Trophoblast cell (in vitro differentiated cells and primary cell): ENCODE measurements around the gene EXOSC5.
A peak's percentile ranks its signal among the peaks of the same experiment; 100 is the strongest.

Source experiments
- DNase-seq, 2 donors: peaks; one replicate each; pipeline ENCODE4 v3.0.0-alpha.2; 2016
- H2AFZ ChIP-seq: 2 replicates; pipeline ENCODE4 v1.6.1; 2013; ENCODE audit warnings: low read length, moderate library complexity, mild to moderate bottlenecking; ENCODE audit not compliant: insufficient read depth, poor library complexity
- H2AK5ac ChIP-seq: 2 replicates; pipeline ENCODE4 v1.6.1; 2013; ENCODE audit warnings: mild to moderate bottlenecking, low read length
- H2BK120ac ChIP-seq: 2 replicates; pipeline ENCODE4 v1.6.1; 2013; ENCODE audit warnings: low read length, mild to moderate bottlenecking, moderate library complexity; ENCODE audit not compliant: insufficient read depth, poor library complexity
- H2BK12ac ChIP-seq: 2 replicates; pipeline ENCODE4 v1.6.1; 2013; ENCODE audit warnings: mild to moderate bottlenecking, low read length, moderate library complexity
- H2BK5ac ChIP-seq: 2 replicates; pipeline ENCODE4 v1.6.1; 2013; ENCODE audit warnings: low read length, low read depth, moderate library complexity, mild to moderate bottlenecking; ENCODE audit not compliant: poor library complexity
- H3K14ac ChIP-seq: 2 replicates; pipeline ENCODE4 v1.6.1; 2013; ENCODE audit warnings: mild to moderate bottlenecking, low read length
- H3K18ac ChIP-seq: 2 replicates; pipeline ENCODE4 v1.6.1; 2013; ENCODE audit warnings: mild to moderate bottlenecking, low read length
- H3K23ac ChIP-seq: 2 replicates; pipeline ENCODE4 v1.6.1; 2013; ENCODE audit warnings: low read length
- H3K27ac ChIP-seq: 2 replicates; pipeline ENCODE4 v1.5.1; 2013; ENCODE audit warnings: low read depth, mild to moderate bottlenecking, inconsistent platforms, low read length, moderate library complexity
- H3K27me3 ChIP-seq: 2 replicates; pipeline ENCODE4 v1.6.1; 2013; ENCODE audit warnings: inconsistent platforms, mild to moderate bottlenecking, low read length, moderate library complexity; ENCODE audit not compliant: insufficient read depth
- H3K36me3 ChIP-seq, 2 experiments: 1 replicate in 1 of 2; 2 replicates in 1 of 2; pipeline ENCODE4 v1.6.1; 2013; ENCODE audit warnings: low read length in 2 of 2, mild to moderate bottlenecking in 2 of 2, moderate library complexity in 1 of 2; ENCODE audit not compliant: insufficient read depth in 2 of 2, control insufficient read depth in 1 of 2
- H3K4ac ChIP-seq: 2 replicates; pipeline ENCODE4 v1.6.1; 2013; ENCODE audit warnings: low read depth, mild to moderate bottlenecking, low read length, moderate library complexity
- H3K4me1 ChIP-seq, 2 experiments: 1 replicate in 1 of 2; 2 replicates in 1 of 2; pipeline ENCODE4 v1.6.1; 2013; ENCODE audit warnings: low read length in 2 of 2, mild to moderate bottlenecking in 2 of 2, moderate library complexity in 1 of 2; ENCODE audit not compliant: insufficient read depth in 2 of 2, control insufficient read depth in 1 of 2
- H3K4me2 ChIP-seq: 2 replicates; pipeline ENCODE4 v1.6.1; 2013; ENCODE audit warnings: inconsistent platforms, mild to moderate bottlenecking, low read length, moderate library complexity
- H3K4me3 ChIP-seq: 2 replicates; pipeline ENCODE4 v1.5.1; 2013; ENCODE audit warnings: mild to moderate bottlenecking, low read depth, low read length, inconsistent platforms
- H3K79me1 ChIP-seq: one replicate; pipeline ENCODE4 v1.6.1; 2013; ENCODE audit warnings: low read length
- H3K79me2 ChIP-seq: 2 replicates; pipeline ENCODE4 v1.6.1; 2013; ENCODE audit warnings: low read length, mild to moderate bottlenecking; ENCODE audit not compliant: control insufficient read depth, insufficient read depth, poor library complexity
- H3K9ac ChIP-seq: 2 replicates; pipeline ENCODE4 v1.6.1; 2013; ENCODE audit warnings: mild to moderate bottlenecking, low read length
- H3K9me3 ChIP-seq: 2 replicates; pipeline ENCODE4 v1.6.1; 2013; ENCODE audit warnings: low read depth, mild to moderate bottlenecking, control low read depth, inconsistent platforms, low read length; ENCODE audit not compliant: insufficient read depth
- H4K12ac ChIP-seq: 2 replicates; pipeline ENCODE4 v1.6.1; 2013; ENCODE audit warnings: low read depth, mild to moderate bottlenecking, low read length, moderate library complexity
- H4K8ac ChIP-seq: 2 replicates; pipeline ENCODE4 v1.6.1; 2013; ENCODE audit warnings: low read depth, mild to moderate bottlenecking, low read length, moderate library complexity
- H4K91ac ChIP-seq: one replicate; pipeline ENCODE4 v1.6.1; 2013; ENCODE audit warnings: low read depth, mild to moderate bottlenecking, low read length, moderate library complexity
- WGBS: extraction: QIAGEN DNeasy Blood & Tissue Kit; methylation state at CpG from one replicate; pipeline ENCODE4 v1.1.7; 2013; ENCODE audit warnings: missing lambda C conversion rate; ENCODE audit not compliant: insufficient read length, insufficient coverage; ENCODE audit errors: extremely low coverage; 5-methylcytosine and 5-hydroxymethylcytosine counted together

EXOSC5 gene

DNA sequence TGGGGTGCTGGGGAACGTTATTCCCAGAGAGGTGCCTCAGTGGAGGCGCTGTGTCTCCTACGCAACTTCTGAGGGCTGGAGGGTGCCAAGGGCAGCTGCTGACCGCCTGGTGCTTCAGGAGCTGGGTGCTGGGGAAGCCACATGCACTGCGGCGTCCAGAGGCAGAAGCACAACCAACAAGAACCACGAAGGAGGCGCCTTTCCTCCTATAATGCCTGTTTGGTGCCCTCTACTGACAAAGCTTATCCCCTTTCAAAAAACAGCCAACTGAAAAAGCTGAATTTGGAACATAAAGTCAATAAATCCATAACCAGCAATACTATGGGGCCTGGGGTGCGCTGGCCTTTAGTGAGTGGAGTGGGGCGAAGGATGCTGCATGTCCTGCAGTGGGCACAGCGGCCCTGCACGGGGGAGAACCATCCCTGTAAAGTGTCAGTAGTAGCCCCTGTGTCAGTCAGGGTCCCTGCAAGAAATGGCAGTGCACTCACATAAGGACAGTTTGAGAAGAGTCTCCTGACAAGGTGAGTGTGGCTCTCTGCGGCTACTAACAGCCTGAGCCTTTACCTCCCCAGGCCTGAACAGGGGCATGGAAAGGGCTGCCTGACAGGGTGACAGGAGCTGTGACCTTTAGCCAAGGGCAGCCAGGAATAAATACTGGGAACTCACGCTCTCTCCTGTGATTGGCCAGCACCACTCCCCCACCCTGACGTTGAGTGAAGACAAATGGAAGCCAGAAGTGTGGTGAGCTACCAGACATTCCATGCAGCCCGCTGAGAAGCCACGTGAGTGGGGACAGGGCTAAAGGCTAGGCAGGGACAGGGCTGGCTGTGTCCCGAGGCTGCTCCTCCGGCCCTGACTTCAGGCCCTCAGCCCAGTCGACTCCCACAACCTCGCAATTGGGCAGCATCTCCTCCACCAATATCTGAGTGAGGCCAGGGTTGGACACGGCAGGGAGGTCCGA is 34.5 kb upstream of the EXOSC5 start:
- Histone ChIP-seq H3K4me3 (peak overlapping the region; percentile 55), H3K23ac (no peak overlapping the region), H2AK5ac (no peak overlapping the region), H3K9ac (no peak overlapping the region), H4K12ac (no peak overlapping the region), H3K18ac (no peak overlapping the region), H3K27ac (no peak overlapping the region), H3K27me3 (no peaks in the 10 kb centered on the region), H4K91ac (no peak overlapping the region), H4K8ac (no peak overlapping the region), H3K79me1 (peaks cover 7% of the 10 kb centered on the region), H3K14ac (no peak overlapping the region), H3K4ac (no peak overlapping the region), H3K4me1 (peaks cover 10 to 11% of the 10 kb centered on the region in 2 experiments), H3K4me2 (no peak overlapping the region), H2BK5ac (no peak overlapping the region), H3K9me3 (peaks cover 4% of the 10 kb centered on the region), H2BK12ac (no peak overlapping the region), H2AFZ (no peak overlapping the region), H2BK120ac (no peak overlapping the region), H3K36me3 (peaks cover 31 to 34% of the 10 kb centered on the region in 2 experiments), H3K79me2 (peaks cover 3% of the 10 kb centered on the region)
- peak; percentile 14 to 59 for DNase-seq
- WGBS: no CpG with 5 or more reads among the region's 23 CpGs

DNA sequence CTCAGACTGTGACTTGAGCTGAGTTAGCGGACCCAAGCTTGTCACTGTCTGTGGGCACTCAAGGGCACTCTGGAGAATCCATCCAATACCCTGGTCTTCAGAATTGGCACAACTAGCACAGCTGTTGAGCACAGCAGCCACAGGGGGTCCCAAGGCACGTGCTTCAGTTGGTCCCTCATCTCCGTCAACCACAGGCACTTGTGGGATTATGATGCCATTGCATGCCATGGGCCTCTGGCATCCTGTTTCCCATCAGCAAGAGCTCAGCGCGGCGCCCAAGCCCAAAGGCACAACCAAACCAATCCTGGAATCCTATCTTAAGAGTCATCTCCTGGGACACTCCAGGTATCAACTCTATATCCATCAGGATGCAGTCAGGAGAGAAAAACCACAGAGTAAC is 33.8 kb upstream of the EXOSC5 start:
- Histone ChIP-seq H4K8ac (no peak overlapping the region), H2AK5ac (no peak overlapping the region), H3K27me3 (no peaks in the 10 kb centered on the region), H3K14ac (no peak overlapping the region), H2BK5ac (no peak overlapping the region), H4K91ac (no peak overlapping the region), H2BK120ac (no peak overlapping the region), H3K18ac (no peak overlapping the region), H3K4me2 (no peak overlapping the region), H3K36me3 (peaks cover 29 to 34% of the 10 kb centered on the region in 2 experiments), H3K9ac (no peak overlapping the region), H2AFZ (no peak overlapping the region), H3K9me3 (peaks cover 4% of the 10 kb centered on the region), H3K27ac (no peak overlapping the region), H3K4me3 (no peak overlapping the region), H3K23ac (no peak overlapping the region), H4K12ac (no peak overlapping the region), H3K79me1 (peaks cover 7% of the 10 kb centered on the region), H3K79me2 (peaks cover 3% of the 10 kb centered on the region), H2BK12ac (no peak overlapping the region), H3K4ac (no peak overlapping the region), H3K4me1 (peaks cover 14% of the 10 kb centered on the region in 2 experiments)
- whole genome bisulfite sequencing: no CpG with 5 or more reads among the region's 6 CpGs
- DNase-seq: no peak

DNA sequence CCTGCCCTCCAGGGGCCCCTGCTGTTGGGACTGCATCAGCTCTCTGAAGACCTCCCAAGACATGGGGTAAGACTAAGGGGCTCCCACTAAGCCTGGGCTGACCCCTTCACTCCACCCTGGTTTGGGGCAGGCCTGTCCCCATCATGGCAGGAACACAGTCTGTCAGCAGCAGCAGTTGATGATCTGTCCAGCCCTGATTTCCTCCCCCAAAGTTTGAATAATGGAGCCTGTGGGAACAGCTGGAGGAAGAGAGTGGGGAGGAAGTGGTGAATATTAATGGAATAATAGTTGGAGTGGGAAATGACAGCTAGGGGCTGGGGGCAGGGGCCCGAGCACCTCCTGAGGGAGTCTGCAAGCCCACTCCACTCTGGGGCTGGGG is 31.3 kb upstream of the EXOSC5 start:
- Histone ChIP-seq H4K8ac (no peak overlapping the region), H2AFZ (no peak overlapping the region), H3K36me3 (peaks cover 43 to 50% of the 10 kb centered on the region in 2 experiments), H3K27me3 (no peaks in the 10 kb centered on the region), H3K4ac (no peak overlapping the region), H2BK5ac (no peak overlapping the region), H3K9ac (no peak overlapping the region), H2AK5ac (no peak overlapping the region), H4K91ac (no peak overlapping the region), H3K23ac (no peak overlapping the region), H3K9me3 (peaks cover 4% of the 10 kb centered on the region), H3K14ac (no peak overlapping the region), H3K27ac (no peak overlapping the region), H3K79me1 (peaks cover 7% of the 10 kb centered on the region), H3K4me1 (peaks cover 14% of the 10 kb centered on the region in 2 experiments), H3K79me2 (peaks cover 3% of the 10 kb centered on the region), H2BK120ac (no peak overlapping the region), H2BK12ac (no peak overlapping the region), H3K18ac (no peak overlapping the region), H3K4me2 (peak overlapping the region; percentile 58), H3K4me3 (no peak overlapping the region), H4K12ac (no peak overlapping the region)
- DNase-seq: no peak
- WGBS: no CpG with 5 or more reads among the region's 1 CpG

DNA sequence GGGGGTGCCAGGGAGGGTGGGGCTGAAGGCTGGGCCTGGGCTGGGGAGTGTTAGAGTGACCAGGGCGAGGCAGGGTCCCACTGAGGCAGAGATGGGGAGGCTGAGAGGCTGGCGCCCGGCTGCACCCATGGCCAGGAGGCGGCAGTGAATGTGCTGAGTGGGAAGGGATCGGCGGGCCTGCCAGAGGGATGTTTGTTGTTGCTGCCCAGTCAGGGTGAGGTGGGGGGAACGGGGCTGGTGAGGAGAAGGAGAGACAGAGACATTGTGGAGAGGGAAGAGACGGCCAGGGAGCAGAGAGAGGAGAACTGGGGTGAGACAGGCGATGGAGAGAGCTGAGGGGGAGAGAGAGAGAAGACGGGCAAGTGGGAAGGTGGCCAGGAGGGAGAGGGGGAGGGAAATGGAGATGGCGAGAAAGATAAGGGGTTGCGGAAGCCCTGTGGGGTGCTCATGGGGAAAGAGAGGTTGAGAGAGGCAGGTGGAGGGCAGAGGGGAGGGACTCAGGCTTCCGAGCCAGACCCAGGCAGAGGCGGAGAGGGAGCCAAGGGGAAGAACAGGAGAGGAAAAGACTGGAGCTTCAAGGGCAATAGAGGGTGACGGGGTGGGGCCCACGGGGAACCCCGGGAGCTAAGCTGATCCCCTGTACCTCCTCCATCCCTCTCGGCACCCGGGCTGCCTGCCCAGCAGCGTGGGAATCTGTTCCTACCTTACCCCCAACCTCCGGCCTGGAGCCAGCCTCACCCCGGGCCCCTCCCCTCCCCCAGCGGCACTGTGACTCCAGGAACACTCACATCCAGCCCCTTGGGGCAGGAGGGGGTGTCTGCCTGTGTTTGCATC is 30.7 kb upstream of the EXOSC5 start:
- Histone ChIP-seq H2BK5ac (peak overlapping the region; percentile 7), H3K18ac (peak overlapping the region; percentile 69), H3K9me3 (peaks cover 4% of the 10 kb centered on the region), H3K79me1 (peaks cover 7% of the 10 kb centered on the region), H3K36me3 (peaks cover 42 to 48% of the 10 kb centered on the region in 2 experiments), H3K4me3 (peak overlapping the region; percentile 31), H3K27ac (no peak overlapping the region), H2AK5ac (peak overlapping the region; percentile 57), H3K27me3 (no peaks in the 10 kb centered on the region), H4K91ac (peak overlapping the region; percentile 66), H3K79me2 (peaks cover 3% of the 10 kb centered on the region), H3K23ac (no peak overlapping the region), H2BK120ac (peak overlapping the region; percentile 25), H4K12ac (peak overlapping the region; percentile 6), H3K4me2 (peak overlapping the region; percentile 58), H2BK12ac (peak overlapping the region; percentile 60), H3K4me1 (peaks cover 14% of the 10 kb centered on the region in 2 experiments), H3K4ac (peak overlapping the region; percentile 36), H3K14ac (peak overlapping the region; percentile 55), H2AFZ (peak overlapping the region; percentile 23), H4K8ac (peak overlapping the region; percentile 59), H3K9ac (no peak overlapping the region)
- no peak for DNase-seq
- no CpG with 5 or more reads among the region's 23 CpGs for WGBS
